HepG2 (cell line): ENCODE measurements around the gene METTL5.

Source experiments
- MLX ChIP-seq: IDR thresholded peaks from 2 replicates; pipeline ENCODE4 v1.6.1; 2016
- NFIC ChIP-seq: IDR thresholded peaks from 2 replicates; pipeline ENCODE4 v1.6.1; 2012; ENCODE audit warnings: mild to moderate bottlenecking, low read length, inconsistent platforms
- ZNF281 ChIP-seq: sonication (generic); formaldehyde crosslinking; IDR thresholded peaks from 2 replicates; pipeline ENCODE4 v1.4.0; 2020; ENCODE audit warnings: missing genetic modification reagents, borderline replicate concordance
- ZNF550 ChIP-seq: sonication (generic); formaldehyde crosslinking; IDR thresholded peaks from 2 replicates; pipeline ENCODE4 v1.4.0; 2020; ENCODE audit warnings: mild to moderate bottlenecking, missing genetic modification reagents, borderline replicate concordance
- ZNF605 ChIP-seq: sonication (generic); formaldehyde crosslinking; IDR thresholded peaks from 2 replicates; pipeline ENCODE4 v1.8.0; 2022; ENCODE audit warnings: mild to moderate bottlenecking, missing genetic modification reagents

- TF ChIP-seq MLX (CRISPR knock-in tag) (no peak), ZNF281 (CRISPR knock-in tag) (no peak), NFIC (no peak), ZNF605 (no peak), ZNF550 (CRISPR knock-in tag) (no peak)
These were observed 44.2 kb upstream of the METTL5 start for GRCh38 chr2:169868951-169869350.
